ENCODE measurements around the gene AMOT. TPM values are rescaled to one million over a fixed set of nuclear protein-coding genes. Genes with fewer than 3 reads are reported as not detected.

AMOT gene
- polyA plus RNA-seq, 1 donor from 2014 or later, result 2.8 TPM

GRCh38 chrX:112779139-112779538 is 61.5 kb downstream of the AMOT start:
- Histone ChIP-seq H3K9ac (ENCODE audit: low read length) (no peak overlapping the region), H3K4me2 (ENCODE audit: low read length) (no peak overlapping the region), H3K4me3 (ENCODE audit: low read length) (no peak overlapping the region), H3K27me3 (ENCODE audit: insufficient read depth, low read depth, low read length) (no peaks in the 10 kb centered on the region), H2AFZ (ENCODE audit: low read depth, low read length) (no peak overlapping the region), H3K9me2 (ENCODE audit: insufficient read depth, low read length) (no peaks in the 10 kb centered on the region), H3K27ac (ENCODE audit: low read length) (no peak overlapping the region), H3K36me3 (ENCODE audit: insufficient read depth, low read length) (no peaks in the 10 kb centered on the region), H4K20me1 (ENCODE audit: insufficient read depth) (no peaks in the 10 kb centered on the region), H3K79me2 (replicated peaks; ENCODE audit: insufficient read depth, low read length) (no peaks in the 10 kb centered on the region), H3K9me3 (ENCODE audit: low read length) (no peaks in the 10 kb centered on the region), H3F3A (ENCODE audit: insufficient read depth, low read length, poor library complexity, severe bottlenecking) (no peaks in the 10 kb centered on the region)
- no peak for TF ChIP-seq POLR2AphosphoS5 (IDR thresholded peaks at IDR 0.05)
- no peak for TF ChIP-seq EP300 (conservative IDR thresholded peaks at IDR 0.05; ENCODE audit: poor library complexity, severe bottlenecking)
- TF ChIP-seq RAD21 (conservative IDR thresholded peaks at IDR 0.05), result no peak

DNA sequence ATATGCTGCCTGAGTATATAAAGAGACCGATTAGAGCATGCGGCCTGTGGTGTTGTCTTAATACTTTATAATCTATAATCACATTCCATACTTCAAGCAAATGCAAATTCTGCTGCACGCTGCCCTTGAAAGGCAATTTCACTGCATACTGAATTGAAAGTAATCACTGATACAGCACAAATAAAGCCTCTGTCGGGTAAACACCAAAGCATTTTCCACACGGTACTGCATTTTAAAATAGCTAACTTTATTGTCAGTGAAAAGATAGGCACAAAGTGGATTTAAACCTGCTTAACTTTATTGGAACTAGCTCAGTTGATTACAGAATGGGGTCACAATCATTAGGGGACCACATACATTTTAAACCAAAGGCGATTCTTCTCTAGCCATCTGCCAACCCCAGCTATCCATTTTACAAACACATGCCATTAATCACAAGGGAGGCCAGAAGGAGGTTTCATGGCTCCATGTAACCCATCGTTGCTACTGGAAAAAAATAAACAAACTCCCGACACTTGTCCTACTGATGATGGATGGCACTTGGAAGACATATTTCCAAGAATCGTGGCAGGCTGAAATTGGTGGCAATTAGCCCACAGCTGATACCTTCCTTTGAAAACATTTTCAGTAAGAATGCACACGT is 65.9 kb downstream of the AMOT start:
- no peak overlapping the region for H3K9ac ChIP-seq (ENCODE audit: low read length)
- no peaks in the 10 kb centered on the region for H3F3A ChIP-seq (ENCODE audit: insufficient read depth, low read length, poor library complexity, severe bottlenecking)
- H3K9me2 ChIP-seq (ENCODE audit: insufficient read depth, low read length), result no peaks in the 10 kb centered on the region
- H3K79me2 ChIP-seq (replicated peaks; ENCODE audit: insufficient read depth, low read length), result no peaks in the 10 kb centered on the region
- no peak overlapping the region for H3K27ac ChIP-seq (ENCODE audit: low read length)
- no peak overlapping the region for H3K4me3 ChIP-seq (ENCODE audit: low read length)
- no peak overlapping the region for H3K4me2 ChIP-seq (ENCODE audit: low read length)
- no peak overlapping the region for H2AFZ ChIP-seq (ENCODE audit: low read depth, low read length)
- no peaks in the 10 kb centered on the region for H3K36me3 ChIP-seq (ENCODE audit: insufficient read depth, low read length)
- no peaks in the 10 kb centered on the region for H4K20me1 ChIP-seq (ENCODE audit: insufficient read depth)
- no peak for TF ChIP-seq RAD21 (conservative IDR thresholded peaks at IDR 0.05)
- TF ChIP-seq TAF1 (IDR thresholded peaks at IDR 0.05; ENCODE audit: low read depth), result no peak
- no peak for TF ChIP-seq POLR2AphosphoS5 (IDR thresholded peaks at IDR 0.05)
- no peak for TF ChIP-seq MXI1 (conservative IDR thresholded peaks at IDR 0.05; ENCODE audit: poor library complexity, severe bottlenecking)
- no peak for TF ChIP-seq SMC3 (conservative IDR thresholded peaks at IDR 0.05; ENCODE audit: poor library complexity)
- H3K9me3 ChIP-seq (ENCODE audit: low read length), result no peaks in the 10 kb centered on the region
- H3K27me3 ChIP-seq (ENCODE audit: insufficient read depth, low read depth, low read length), result no peaks in the 10 kb centered on the region

DNA sequence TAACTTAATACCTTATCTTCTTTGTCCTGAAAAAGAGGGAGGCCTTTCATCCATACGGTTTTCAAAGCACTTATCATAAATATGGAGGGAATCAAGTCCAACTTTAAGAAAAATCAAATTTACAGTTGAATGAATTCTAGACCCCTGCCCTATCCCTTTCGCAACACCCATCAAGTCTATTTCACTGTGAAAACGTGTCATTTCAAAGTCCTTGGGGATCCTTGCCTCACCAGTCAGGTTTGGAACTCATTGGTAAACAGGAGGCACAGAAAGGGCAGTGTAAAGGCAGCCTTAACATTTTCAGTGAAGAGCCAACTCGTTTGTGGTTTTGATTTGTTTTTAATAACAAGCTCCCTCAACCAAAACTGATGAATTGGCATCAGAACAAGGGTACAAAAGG is 66.5 kb downstream of the AMOT start:
- Histone ChIP-seq H3K9ac (ENCODE audit: low read length) (no peak overlapping the region), H3K27me3 (ENCODE audit: insufficient read depth, low read depth, low read length) (no peaks in the 10 kb centered on the region)
- TF ChIP-seq SMC3 (conservative IDR thresholded peaks at IDR 0.05; ENCODE audit: poor library complexity) (no peak), RAD21 (conservative IDR thresholded peaks at IDR 0.05) (no peak), MXI1 (conservative IDR thresholded peaks at IDR 0.05; ENCODE audit: poor library complexity, severe bottlenecking) (no peak), POLR2AphosphoS5 (IDR thresholded peaks at IDR 0.05) (no peak), EZH2 (IDR thresholded peaks at IDR 0.05; ENCODE audit: borderline replicate concordance, insufficient read depth, low read length, poor library complexity, severe bottlenecking) (no peak), CTCF (IDR thresholded peaks at IDR 0.05; ENCODE audit: poor library complexity, severe bottlenecking) (no peak), TAF1 (IDR thresholded peaks at IDR 0.05; ENCODE audit: low read depth) (no peak), EP300 (conservative IDR thresholded peaks at IDR 0.05; ENCODE audit: poor library complexity, severe bottlenecking) (no peak)
- TF ChIP-seq, protein P1, sequence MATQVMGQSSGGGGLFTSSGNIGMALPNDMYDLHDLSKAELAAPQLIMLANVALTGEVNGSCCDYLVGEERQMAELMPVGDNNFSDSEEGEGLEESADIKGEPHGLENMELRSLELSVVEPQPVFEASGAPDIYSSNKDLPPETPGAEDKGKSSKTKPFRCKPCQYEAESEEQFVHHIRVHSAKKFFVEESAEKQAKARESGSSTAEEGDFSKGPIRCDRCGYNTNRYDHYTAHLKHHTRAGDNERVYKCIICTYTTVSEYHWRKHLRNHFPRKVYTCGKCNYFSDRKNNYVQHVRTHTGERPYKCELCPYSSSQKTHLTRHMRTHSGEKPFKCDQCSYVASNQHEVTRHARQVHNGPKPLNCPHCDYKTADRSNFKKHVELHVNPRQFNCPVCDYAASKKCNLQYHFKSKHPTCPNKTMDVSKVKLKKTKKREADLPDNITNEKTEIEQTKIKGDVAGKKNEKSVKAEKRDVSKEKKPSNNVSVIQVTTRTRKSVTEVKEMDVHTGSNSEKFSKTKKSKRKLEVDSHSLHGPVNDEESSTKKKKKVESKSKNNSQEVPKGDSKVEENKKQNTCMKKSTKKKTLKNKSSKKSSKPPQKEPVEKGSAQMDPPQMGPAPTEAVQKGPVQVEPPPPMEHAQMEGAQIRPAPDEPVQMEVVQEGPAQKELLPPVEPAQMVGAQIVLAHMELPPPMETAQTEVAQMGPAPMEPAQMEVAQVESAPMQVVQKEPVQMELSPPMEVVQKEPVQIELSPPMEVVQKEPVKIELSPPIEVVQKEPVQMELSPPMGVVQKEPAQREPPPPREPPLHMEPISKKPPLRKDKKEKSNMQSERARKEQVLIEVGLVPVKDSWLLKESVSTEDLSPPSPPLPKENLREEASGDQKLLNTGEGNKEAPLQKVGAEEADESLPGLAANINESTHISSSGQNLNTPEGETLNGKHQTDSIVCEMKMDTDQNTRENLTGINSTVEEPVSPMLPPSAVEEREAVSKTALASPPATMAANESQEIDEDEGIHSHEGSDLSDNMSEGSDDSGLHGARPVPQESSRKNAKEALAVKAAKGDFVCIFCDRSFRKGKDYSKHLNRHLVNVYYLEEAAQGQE (IDR thresholded peaks at IDR 0.05; ENCODE audit: borderline replicate concordance), result no peak

More for the DNA sequence above, 66.5 kb downstream of the AMOT start:
- Histone ChIP-seq H3K36me3 (ENCODE audit: insufficient read depth, low read length) (no peaks in the 10 kb centered on the region), H3F3A (ENCODE audit: insufficient read depth, low read length, poor library complexity, severe bottlenecking) (no peaks in the 10 kb centered on the region), H3K4me3 (ENCODE audit: low read length) (no peak overlapping the region), H4K20me1 (ENCODE audit: insufficient read depth) (no peaks in the 10 kb centered on the region), H3K79me2 (replicated peaks; ENCODE audit: insufficient read depth, low read length) (no peaks in the 10 kb centered on the region), H3K9me3 (ENCODE audit: low read length) (no peaks in the 10 kb centered on the region), H3K9me2 (ENCODE audit: insufficient read depth, low read length) (no peaks in the 10 kb centered on the region), H3K27ac (ENCODE audit: low read length) (no peak overlapping the region), H2AFZ (ENCODE audit: low read depth, low read length) (no peak overlapping the region), H3K4me2 (ENCODE audit: low read length) (no peak overlapping the region)

All from neural cell (in vitro differentiated cells).